GM19395 (cell line): ENCODE measurements around the gene CLHC1.
"Not testable (repeated sequence)": the region's sequence is repeated elsewhere in the genome, so short reads cannot be mapped to it uniquely, and the experiment has no call there.

Source experiments
- ATAC-seq: cut with Tn5 transposase; IDR thresholded peaks from one replicate; pipeline ENCODE4 v1.9.1; 2021; ENCODE audit warnings: mild to moderate bottlenecking, moderate library complexity; ENCODE audit not compliant: unreplicated experiment

CLHC1 gene

DNA sequence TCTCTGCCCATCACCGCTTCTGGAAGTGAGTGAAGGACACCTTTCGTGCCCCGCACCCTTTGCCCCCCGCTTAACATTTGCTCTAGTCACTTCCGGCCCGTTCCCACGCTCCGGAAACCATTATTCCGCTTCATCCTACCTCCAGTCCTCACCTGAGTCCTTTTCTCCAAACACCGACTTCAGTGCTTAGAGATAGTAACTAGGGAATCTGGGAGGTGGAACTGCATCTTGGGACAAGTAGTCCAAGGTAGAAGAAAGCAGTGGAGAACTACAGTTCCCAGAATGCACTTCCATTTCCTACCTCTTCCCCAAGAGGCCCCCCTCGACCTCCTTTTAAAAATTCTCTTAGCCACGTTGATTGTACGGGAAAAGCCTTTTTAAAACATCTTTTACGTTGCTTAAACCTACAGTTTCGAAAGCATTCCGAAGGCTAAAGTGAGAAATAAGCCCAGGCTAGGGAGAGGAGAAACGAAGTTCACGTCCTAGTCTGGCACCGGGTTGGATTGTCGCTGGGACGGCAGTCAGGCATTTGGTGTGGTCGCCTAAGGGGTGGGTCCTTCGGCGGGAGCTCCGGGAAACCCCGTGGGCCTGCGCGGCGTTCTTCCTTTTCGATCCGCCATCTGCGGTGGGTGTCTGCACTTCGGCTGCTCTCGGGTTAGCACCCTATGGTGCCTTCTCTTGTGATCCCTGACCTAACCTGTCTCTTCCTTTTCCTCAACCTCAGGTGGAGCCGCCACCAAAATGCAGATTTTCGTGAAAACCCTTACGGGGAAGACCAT is at the start of gene CLHC1, which contains the start of gene RPS27A:
CLHC1 (minus strand) TSS at position 210 of the 779 bp plus-strand sequence. CDS start 9,882 bp downstream, outside the sequence.
RPS27A (plus strand) TSS at position 605 of the 779 bp plus-strand sequence; CDS start at position 742, 137 bp downstream.
- ATAC-seq, result peak; percentile 94

- not testable (repeated sequence) for ATAC-seq
These were observed 48.9 kb upstream of the CLHC1 start for GRCh38 chr2:55280851-55281546.

- ATAC-seq, result not testable (repeated sequence)
These were observed 47.8 kb upstream of the CLHC1 start for GRCh38 chr2:55279859-55280424.

GRCh38 chr2:55279214-55279835 is 47.2 kb upstream of the CLHC1 start:
- not testable (repeated sequence) for ATAC-seq

GRCh38 chr2:55277310-55277709 is 45.2 kb upstream of the CLHC1 start:
- no peak for ATAC-seq

DNA sequence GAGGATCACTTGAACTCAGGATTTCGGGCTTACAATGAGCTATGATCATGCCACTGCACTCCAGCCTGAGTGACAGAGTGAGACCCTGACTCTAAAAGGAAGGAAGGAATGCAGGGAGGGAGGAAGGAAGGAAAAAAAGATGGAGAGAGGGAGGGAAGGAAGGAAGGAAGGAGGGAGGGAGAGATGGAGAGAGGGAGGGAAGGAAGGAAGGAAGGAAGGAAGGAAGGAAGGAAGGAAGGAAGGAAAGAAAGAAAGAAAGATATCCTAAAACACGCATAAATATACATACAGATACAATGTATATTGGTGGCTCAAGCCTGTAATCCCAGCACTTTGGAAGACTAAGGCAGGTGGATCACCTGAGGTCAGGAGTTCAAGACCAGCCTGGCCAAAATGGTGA is 42.3 kb upstream of the CLHC1 start:
- not testable (repeated sequence) for ATAC-seq

DNA sequence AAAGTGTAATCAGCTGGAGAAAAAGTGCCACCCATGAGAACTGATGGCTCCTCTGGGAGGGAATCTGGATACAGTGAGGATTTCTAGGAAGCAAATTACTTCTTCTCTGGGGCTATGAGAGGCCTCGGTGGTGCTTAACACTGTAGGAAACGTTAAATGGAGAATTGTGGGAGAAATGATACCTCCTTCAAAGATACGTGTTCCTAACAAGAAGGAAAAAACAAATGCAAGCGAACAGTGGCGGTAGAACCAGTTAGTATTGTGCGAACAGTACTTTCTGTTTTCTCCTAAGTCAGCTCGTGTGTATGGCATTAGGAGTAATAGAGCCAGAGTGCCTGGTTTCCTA is 37.5 kb upstream of the CLHC1 start:
- ATAC-seq, result no peak

GRCh38 chr2:55268907-55269644 is 37.0 kb upstream of the CLHC1 start, which contains the start of gene MTIF2:
Gene MTIF2 (minus strand): TSS chr2:55269231. CDS start chr2:55263858, 5,373 bp downstream.
- ATAC-seq, result peak; percentile 96

- no peak for ATAC-seq
These were observed 36.3 kb upstream of the CLHC1 start for GRCh38 chr2:55268288-55268906.

- not testable (repeated sequence) for ATAC-seq
These were observed 27.5 kb upstream of the CLHC1 start for GRCh38 chr2:55259586-55259985.

- ATAC-seq, result no peak
These were observed 20.7 kb upstream of the CLHC1 start for GRCh38 chr2:55252832-55253231.

DNA sequence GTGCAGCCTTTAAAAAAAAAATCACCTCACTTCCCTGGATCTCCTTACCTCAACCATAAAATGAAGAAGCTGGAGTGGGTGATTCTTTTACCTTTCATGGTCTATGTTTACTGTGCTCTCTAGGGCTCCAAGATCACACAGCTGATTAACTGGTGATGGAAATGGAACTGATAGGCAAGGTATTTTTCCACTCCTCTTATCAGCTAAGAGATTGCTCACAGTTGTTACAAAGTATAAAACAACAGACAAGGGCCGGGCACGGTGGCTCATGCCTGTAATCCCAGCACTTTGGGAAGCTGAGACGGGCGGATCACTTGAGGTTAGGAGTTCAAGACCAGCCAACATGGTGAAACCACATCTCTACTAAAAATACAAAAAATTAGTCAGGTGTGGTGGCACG is 14.9 kb upstream of the CLHC1 start:
- no peak for ATAC-seq

GRCh38 chr2:55245411-55245810 is 13.3 kb upstream of the CLHC1 start:
- no peak for ATAC-seq

- no peak for ATAC-seq
These were observed 10.5 kb upstream of the CLHC1 start for GRCh38 chr2:55242617-55243016.

GRCh38 chr2:55241582-55241981 is 9.5 kb upstream of the CLHC1 start:
- ATAC-seq, result not testable (repeated sequence)

- no peak for ATAC-seq
These were observed 7.6 kb upstream of the CLHC1 start for GRCh38 chr2:55239656-55240222.

DNA sequence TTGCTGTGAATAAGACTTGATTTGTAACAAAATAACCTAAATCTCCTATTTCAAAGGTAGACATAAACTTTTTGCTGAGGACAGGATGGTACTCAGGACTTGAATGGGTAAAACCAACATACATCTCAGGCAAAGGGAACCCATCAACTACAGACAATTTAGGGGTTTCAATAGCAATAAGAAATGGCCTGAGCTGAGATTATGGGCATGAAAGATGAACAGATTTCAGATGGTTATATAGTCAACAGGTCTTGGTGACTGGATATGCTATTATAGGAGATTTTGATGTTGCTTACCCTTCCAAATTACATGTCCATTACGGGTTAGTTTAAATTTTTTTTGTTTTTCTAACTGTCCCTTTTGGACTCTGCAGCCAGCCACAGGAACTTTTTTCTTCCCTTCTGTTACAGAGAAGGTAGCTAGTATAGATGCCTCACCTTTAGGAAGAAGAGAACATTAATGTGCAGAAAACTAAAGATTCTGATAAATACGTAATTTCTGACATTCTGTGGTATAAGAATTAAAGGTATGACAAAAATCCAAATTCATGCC is 5.0 kb upstream of the CLHC1 start:
- no peak for ATAC-seq

- ATAC-seq, result no peak
These were observed 3.8 kb upstream of the CLHC1 start for GRCh38 chr2:55235724-55236538.

- ATAC-seq, result no peak
These were observed 1.5 kb upstream of the CLHC1 start for GRCh38 chr2:55233658-55233940.
